GM21423 (cell line): Measurements from ENCODE around the gene SHISAL1.

ENCODE experiments used
- ATAC-seq: cut with Tn5 transposase; IDR thresholded peaks from one replicate; pipeline ENCODE4 v1.9.1; 2021; ENCODE audit warnings: mild to moderate bottlenecking, moderate library complexity; ENCODE audit not compliant: unreplicated experiment

Gene SHISAL1

DNA sequence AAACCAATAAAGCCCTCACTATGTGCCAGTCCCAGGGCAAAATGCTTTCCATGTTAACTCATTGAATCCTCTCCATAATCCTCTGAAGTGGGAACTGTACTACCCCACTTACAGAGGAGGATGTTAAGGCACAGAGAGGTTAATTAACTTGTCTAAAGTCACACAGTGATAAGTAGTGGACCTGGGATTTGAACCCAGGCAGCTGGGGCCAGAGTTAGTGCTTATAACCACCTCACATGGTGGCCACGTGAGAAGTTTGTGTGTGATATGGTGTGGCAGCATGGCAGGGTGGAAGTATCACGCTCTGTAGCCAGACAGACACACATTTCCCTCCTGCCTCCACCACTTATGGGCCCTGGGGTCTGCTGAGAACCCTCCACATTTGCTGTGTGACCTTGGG lies 115.5 kb downstream of the SHISAL1 start:
- no peak for ATAC-seq

DNA sequence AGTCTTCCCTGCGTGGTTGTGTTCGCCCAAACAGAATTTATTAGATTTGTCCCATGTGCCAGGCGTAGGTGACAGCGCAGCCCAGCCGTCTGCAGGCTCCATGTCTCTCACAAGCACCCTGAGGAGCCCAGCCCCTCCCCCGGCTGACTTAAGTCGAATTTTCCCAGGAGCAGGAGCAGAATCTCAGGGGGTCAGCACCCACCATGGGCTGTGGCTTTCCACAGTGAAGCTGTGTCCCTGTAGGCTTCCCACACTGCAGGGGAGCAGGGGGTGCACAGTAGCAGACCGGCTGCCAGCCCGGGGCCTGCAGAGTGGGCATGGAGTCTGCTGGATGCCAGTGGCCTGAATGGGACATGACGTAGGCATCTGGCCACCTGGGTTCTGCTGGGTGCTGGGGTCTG lies 116.0 kb downstream of the SHISAL1 start:
- ATAC-seq = no peak

DNA sequence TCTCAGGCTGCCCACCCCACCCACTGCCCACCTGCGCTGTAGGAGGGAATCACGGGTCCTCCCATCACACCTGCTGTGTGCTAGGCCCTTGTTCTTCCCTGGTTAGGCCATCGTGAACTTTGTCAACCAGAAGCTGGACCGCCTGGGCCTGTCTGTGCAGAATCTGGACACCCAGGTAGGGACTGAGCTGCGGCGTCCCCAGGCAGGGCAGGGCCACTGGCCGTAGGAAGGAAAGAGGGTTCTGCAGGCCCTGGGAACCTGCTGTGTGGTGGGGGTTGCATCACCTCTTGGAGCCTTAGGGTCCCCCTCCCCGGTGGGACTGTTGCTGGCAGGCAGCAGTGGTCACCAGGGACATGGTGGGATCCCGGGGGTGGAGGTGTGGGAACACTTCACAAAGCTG lies 116.5 kb downstream of the SHISAL1 start:
- ATAC-seq = no peak

DNA sequence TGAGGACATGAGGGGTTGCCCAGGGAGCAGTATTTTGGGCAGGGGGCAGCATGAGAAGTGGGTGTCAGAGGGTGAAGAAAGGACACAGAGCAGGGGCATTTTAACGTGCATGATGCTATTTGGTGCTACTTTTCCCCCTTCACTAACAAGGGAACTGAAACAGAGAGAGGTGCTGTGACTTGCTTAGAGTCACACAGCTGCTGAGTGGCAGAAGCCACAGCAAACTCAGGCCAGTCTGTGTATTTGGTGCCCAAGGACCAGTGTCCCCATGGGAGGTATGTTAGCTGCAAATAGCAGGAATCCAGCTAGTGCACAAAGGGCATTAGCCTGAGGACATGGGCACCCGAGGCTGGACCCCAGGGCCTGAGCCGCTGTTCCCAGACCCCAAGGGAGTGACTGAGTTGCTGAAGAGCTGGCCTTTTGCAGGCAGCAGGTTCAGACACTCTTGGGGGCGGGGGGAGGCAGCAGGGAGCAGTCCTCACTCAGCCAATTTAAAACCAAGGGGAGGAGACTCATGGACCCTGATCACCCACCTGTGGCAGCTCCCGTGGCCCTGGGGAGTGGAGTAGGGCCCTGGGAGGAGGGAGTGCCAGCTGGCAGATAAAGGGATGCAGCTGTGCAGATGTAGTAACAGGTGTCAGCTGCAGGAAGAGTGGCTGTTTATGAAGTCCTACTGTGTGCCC lies 117.4 kb downstream of the SHISAL1 start:
- ATAC-seq = no peak

DNA sequence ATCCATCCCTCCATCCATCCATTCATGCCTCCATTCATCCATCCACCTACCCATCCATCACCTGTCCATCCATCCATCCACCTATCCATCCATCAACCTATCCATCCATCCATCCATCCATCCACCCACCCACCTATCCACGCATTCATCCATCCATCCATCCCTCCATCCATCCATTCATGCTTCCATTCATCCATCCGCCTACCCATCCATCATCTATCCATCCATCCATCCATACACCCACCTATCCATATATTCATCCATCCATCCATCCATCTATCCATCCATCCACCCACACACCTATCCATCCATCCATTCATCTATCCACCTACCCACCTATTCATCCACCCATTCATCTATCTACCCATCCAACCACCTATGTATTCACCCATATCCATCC lies 118.2 kb downstream of the SHISAL1 start:
- no peak for ATAC-seq
